OCI-M2 (cell line): ENCODE measurements around the gene PLXNA4.

ENCODE experiments used
- DNase-seq: peaks from one replicate; lab custom pipeline; 2025; ENCODE audit not compliant: unreplicated experiment; lab: John Stamatoyannopoulos, UW

PLXNA4 gene

DNA sequence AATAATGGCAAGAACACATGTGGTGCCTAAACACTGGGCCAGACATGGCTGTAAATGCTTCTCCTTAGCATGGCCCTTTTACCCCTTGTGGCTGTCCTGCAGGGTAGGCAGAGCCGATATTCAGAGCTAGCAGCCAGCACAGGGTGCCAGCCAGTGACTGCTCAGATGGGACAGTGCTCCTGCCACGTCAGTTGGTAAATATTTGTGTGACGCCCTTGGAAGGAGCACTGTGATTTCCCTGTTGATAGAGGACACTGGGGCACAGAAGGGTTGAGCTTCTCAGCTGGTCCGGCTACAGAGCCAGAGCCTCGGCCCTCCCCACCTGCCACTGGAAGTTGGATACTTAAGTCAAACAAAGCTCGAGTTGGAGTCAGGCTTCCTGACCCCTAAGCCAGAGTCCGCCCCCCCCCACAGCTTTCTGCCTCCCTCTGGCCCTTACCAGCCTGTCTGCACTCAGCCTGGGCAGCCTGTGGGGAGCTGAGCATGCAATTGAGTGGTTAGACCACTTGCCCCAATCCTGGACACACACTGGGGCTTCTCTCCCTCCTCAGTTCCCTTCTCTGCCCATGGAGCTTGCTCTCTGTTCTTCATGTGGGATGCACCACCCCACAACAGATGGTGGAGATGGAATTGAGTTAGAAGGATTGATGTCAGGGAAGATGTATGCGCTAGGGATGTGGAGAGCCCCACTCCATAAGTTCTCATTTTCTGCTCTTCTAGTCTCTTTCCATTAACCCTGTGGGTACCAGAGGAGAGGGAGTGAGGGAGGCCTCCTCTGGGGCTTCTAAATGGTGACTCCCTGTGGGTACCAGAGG lies 350.8 kb downstream of the PLXNA4 start:
- no peak for DNase-seq

DNA sequence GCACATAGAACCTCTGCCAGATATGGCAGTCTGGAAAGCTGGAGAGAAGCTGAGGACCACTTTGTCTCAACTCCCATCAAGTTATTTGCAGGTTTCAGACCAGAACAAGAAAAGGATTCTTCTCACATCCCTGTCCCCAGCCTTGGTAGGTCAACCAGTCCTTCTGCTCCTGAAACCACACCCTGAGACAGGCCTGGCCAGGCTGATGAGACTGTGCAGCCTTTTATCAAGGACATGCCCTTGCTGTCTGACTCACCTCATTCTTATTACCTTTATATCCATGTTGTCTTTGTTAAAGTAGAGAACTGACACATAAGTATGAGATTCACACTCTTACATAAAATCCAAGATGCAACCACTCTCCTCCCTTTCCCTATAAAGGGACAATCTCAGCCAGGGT lies 354.9 kb downstream of the PLXNA4 start:
- DNase-seq, result no peak

DNA sequence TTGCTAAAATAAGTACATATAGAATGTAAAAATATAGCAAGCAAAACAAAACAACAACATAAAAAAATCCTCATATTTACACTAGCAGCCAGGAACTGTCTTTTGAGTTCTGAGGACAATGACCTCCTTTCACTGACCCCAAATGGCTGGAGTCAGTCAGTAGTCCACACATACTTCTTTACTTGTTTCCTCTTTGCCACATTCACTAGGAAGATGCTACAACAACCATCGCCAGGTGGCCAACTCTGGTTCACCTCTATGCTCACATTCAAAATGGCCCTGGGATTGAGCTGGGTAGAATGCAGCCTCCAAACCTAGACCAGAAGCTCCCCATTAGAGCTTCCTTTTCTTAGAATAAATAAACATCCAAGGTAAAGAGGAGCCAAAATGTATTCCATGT lies 356.2 kb downstream of the PLXNA4 start:
- DNase-seq, result no peak

DNA sequence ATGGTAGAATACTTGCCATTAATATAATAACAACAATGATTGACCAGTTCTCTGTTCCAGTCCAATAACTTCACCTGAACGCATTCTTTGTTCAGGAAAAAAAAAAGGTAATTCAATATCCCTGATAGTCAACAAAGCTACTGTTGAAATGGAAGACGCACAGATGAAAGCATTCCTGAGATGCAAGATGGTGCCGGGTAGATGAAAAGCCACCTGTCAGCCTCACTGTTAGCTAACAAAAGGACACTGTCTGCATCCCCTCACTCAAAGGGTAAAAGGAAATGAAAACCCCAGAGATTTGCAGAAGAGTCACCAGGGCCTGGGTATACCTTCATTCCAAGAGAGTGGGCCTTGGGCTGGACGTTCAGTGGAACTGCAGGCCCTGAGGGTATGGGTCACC lies 357.4 kb downstream of the PLXNA4 start:
- DNase-seq, result no peak

DNA sequence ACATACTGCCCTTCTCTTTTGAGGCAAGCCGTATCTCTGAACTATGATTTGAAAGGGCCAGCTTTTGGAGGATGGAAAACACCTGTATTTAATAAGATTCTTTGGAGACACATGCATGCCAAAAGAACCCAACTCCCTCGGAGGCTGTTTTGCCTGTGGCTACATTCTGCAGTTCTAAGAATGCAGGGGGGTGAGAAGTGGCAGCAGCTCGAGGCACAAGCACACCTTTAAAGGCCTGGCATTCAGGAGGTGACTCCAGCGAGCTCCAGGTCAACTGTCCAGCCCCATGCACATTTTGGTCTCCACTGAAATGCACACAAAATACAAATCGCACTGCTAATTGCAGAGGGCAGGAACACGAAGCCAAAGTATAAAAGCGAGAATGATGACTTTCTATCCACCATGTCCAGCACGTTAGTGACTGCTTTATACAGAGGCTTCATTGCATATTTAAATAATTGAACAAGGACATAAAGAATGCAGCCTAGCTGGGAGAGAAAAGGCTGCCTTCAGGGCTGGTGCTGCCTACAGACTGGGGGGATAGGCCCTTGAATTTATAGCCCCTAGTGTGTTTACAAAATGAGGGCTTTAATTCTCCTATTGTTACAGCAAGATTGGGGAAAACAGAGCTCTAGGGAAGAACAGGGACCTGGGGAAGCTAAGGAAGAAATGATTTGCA lies 359.3 kb downstream of the PLXNA4 start:
- no peak for DNase-seq

DNA sequence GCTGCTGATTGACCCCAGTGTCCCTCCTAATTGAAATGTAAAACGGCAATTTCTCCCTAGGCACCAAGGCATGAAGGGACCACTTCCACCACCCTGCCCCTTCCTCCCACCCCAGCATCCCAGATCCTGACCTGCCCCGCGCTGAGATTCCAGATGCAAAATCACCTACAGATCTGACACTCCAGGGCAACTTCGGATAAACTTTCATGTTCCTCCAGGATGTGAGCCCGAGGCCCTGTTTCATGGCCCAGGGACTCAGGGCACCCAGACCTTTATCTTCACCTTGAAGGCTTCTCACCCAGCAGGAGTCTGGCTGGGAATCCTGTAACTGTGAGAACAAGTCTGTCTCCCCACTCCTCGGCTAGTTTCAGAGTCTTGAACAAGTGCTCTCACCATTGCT lies 361.8 kb downstream of the PLXNA4 start:
- DNase-seq, result no peak

DNA sequence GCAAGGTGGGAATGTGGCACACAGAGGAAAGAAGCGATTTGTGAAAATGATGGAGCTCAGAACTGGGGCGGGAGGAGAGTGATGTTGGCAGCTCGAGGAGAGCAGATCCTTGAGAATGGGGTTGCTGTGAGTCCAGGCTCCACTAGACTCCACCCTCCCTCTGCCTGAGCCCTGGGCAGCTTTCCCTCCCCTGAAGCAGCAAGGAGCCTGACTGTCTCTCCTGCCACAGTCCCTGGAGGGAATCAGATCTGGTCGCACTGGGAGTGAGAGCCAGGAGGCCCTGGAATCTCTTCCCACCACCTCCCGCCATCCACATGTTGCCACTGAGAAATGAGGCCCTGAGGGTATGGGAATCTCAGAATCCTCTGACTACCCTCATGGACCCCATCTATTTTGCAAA lies 362.7 kb downstream of the PLXNA4 start:
- no peak for DNase-seq

DNA sequence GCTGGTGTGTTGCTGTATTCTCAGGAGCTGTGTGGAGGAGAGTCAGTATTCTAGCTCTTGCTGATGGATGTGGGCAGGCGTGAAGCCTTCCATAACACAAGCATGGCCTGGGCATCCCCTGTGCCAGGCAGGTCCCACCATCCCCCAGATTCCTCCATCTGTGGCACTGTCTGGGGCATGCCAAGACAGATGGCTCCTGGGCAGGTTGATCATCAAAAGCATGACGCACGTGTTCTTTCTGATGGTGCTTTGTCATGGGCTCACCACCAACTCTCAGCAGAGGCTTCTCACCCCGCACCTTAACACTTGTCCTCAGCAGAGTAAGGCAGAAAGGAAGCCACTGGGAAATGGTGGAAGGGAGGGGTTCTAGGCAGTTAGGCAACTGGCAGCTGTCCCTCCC lies 364.3 kb downstream of the PLXNA4 start:
- DNase-seq, result no peak

DNA sequence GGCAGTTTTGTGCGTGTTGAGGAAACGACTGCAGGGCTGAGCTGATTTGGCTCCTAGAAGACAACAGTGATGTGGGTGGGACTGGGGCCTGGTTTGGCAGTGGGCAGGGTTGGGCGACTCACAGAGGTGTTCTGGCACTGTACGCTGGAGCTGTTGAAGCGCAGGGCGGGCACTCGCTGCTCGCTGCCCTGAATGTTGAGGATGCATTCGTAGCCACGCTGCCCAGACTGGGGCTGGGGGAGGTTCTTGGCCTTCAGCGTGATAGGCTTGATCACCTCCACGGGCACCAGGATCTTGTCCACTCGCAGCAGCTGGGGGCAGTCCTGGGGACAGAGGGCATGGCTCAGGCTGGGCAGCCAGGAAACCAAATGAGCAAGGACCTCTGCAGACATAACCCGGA lies 365.4 kb downstream of the PLXNA4 start:
- DNase-seq, result no peak

DNA sequence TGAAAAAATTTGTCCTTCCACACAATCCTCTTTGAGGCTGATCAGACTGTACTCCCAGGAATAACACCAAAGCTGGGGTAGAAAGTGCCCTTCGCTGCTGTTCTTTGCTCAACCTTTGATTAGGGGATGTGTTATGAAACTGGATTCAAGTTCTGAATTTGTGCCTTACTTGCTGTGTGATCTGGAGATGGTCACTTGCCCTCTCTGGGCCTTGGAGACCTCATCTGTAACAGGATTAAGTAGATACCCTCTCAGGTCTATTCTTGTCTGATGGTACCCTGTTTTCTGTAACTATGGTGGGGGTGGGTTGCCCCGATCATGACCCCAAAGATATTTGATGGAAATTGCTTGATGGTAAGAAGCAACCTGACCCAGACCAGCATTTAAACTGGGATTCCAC lies 368.5 kb downstream of the PLXNA4 start:
- no peak for DNase-seq

DNA sequence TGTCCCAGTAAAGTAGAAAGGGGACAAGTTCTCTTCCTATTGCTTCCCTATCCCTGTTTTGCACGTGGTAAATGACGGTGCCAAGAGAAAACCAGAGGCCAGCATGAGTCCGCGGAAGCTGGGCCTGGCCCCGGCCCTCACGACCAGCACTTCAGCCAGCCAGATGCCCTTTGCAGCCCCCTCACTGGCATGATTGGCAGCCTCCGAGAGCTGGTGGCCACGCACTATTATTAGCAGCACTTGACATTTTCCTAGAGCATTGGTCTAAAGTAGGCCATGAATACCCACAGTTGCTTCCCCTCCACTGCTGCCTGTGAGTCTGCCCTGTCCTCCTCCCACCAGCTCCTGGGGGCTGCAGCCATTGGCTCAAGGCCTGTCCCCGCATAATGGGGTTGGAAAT lies 369.1 kb downstream of the PLXNA4 start:
- DNase-seq, result no peak

DNA sequence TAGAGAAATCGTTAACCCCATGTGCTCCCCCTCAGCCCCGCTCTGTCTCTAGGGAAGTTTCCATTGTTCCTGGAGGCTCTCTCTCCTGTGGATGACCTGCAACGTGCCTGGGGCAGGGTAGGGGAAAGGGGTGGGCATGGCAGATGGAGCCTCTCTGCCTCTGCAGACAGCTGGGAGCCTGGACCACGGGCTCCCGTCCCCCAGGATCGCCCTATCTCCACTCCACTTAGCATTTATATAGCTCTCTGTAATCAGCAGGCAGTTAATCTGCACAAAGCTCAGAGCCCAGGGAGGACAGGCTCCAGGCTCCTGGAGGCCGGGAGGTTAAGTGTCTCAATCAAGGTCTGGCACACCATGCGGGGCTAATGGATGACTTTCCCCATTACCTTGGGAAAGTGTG lies 369.7 kb downstream of the PLXNA4 start:
- DNase-seq, result no peak

DNA sequence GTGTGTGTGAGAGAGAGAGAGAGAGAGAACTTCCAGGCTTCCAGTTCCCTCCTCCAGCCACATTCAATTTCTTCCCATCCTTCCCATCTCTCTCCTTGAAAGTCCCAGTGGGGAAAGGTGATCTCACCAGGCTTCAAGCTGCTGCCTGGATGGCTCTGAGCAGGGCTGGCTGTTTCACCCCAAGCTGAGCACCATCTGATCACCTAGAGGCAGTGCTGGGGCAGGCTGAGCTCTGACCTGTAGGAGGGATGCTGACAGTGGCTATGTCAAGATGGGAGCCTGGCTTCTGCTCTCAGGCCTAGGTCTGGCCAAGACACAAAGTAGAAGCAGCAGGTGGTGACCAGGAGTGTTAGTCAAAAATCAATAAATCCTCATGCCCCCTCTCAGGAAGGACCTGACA lies 370.8 kb downstream of the PLXNA4 start:
- no peak for DNase-seq

DNA sequence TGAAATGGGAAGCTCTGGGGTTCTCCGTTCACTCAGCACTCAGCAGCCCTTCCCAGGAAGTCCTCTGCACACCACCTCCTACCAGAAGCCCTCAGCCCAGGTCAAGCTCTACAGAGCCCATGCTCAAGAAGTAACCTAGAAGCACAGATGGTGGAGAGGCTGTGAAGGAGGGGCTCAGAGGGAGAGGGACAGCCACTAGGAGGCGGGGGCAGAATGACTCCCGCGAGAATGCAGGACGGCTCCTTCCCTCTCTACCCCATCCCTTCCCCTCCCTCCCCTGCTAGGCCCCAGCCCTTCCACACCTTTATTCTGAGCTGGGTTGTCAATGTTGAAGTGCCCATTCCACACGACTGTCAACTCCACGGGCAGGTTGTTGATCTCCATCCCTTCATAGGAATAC lies 373.2 kb downstream of the PLXNA4 start:
- no peak for DNase-seq

DNA sequence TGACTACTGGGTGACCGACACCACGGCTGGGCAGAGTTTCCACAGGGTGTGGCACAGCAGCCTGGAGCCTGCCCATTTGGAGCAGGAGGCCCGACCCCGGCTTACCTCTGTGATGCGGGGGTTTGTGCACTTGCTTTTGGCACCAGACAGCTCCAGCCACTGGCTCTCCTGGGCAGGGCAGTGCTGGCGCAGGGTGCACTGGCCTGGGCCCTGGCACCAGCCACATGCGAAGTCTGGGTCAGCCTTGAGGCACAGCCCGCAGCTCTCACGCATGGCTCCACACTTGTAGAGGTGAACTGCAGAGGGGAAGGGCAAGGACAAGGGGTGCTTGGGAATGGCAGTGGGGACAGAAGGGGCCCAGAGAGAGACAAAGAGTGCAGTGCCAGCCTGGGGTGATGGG lies 373.7 kb downstream of the PLXNA4 start:
- DNase-seq, result no peak

DNA sequence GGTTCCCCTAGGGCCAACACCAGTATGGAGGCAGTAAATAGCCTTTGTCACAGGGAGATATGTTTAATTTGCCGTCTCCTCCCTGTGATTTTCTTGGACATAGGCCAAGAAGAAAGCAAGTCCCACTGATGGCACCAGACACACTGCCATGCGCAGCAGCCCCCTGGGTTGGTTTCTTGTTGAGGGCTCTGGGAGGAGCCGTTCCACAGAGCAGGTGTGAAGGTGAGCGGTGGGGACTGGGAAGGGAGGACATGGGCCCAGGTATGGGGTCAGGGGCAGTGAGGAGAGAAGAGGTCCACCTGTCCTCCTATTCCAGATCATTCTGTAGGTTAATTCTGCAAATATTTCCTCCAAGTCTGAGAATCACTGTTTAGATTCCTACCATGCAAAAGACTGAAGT lies 376.1 kb downstream of the PLXNA4 start:
- DNase-seq, result no peak

DNA sequence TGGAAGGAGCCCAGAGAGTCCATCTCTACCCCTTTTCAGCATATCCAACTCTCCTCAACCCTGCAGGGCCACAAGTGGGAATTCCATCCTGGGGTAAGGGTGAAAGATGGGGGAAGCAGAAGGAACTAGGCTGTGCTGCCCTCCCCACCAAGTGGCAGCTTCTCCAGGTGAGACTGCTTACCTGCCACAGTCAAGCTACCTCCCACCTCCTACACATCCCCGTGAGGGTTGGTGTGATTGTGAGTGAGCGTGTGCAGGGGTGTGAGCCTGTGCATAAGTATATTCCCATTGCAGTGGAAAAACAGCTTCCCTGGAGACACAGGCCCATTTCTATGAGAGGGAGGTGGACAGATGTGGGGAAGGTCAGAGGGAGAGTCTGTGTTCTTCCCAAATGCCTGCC lies 376.6 kb downstream of the PLXNA4 start:
- no peak for DNase-seq

DNA sequence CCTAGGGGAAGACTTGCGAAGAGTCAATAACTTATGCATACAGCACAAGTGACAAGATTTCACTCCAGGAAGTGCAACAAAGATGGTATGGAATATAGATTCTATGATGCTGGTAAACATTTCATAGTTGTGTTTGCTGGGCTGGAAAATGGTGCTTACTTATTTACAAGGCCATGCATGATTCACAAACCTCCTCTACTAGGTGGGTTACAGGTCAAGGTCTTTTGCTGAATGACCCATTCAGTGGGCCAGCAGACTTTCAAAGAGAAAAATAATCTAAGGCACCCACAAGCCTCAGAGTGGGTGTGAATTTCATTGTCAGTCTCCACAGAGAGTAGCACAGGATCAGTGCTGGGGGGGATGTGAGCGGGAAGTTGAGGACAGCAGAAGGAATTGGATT lies 378.5 kb downstream of the PLXNA4 start:
- DNase-seq, result no peak

DNA sequence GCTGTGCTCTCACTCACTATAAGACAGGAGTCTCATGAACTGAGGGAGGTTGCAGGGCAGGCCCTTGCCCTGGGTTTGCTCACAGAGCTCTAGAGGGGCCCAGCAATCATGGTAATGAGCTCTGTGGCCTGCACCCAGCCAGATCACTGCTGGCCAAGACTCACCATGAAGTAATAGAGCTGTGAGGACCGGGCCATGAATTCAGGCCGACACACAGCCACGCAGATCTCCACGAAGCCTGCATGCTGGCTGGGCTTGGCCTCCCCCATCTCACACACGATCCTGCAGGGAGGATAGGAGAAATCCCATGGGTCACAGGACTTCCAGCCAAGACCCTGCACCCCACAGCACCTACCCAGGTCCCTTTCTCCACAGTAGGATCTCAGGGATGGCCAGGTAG lies 382.4 kb downstream of the PLXNA4 start:
- no peak for DNase-seq

DNA sequence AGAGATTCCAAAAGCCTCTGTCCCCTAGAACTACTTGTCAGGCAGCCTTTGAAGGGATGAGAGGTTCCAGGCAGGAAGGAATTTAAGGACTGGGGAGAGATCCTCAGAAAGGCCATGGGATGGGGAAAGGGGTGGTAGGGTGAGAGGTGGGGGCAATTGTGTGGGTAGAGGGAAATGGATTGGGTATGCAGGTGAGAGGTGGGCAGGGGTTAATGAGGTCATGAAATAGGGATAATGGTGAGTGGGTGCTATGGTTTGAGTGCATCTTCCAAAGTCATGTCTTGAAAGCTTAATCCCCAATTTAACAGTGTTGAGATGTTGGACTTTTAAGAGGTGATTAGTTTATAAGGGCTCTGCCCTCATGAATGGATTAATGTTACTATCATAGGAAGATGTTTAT lies 383.5 kb downstream of the PLXNA4 start:
- DNase-seq, result no peak

DNA sequence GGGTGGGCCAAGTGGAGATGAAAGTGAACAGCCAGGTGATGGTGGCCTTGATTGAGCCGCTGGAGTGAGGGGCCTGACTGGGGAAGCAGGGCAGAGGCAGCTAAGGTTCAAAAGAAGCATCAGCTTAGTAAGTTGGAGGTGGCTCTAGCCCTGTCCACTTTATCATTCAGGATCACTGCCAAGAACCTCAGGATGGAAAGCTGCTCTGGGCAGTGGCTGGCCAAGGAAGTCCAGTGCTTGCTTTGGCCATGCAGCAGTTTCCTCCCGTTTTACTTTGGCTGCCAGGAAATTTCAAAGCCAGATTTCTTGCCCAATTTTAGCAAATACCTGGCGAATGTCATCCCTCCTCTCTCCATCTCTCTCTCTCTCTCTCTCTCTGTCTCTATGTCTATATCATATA lies 384.9 kb downstream of the PLXNA4 start:
- DNase-seq, result no peak

DNA sequence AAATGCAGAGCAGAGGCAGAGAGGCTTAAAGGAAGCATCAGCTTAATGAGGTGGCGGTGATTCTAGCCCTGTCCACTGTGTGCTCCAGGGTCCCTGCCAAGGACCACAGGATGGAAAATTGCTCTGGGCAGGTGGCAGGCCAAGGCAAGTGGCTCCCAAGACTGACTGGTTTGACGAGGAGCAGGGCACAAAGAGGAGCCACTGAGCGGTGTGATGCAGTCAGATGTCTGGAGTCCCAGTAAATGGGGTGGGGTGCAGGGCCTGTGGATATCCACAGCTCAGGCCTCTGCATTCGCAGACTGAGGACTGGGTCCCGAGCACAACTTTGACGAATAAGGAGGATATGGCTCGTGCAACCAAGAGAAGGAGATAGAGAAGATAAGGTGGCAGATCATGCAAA lies 385.6 kb downstream of the PLXNA4 start:
- DNase-seq, result no peak

DNA sequence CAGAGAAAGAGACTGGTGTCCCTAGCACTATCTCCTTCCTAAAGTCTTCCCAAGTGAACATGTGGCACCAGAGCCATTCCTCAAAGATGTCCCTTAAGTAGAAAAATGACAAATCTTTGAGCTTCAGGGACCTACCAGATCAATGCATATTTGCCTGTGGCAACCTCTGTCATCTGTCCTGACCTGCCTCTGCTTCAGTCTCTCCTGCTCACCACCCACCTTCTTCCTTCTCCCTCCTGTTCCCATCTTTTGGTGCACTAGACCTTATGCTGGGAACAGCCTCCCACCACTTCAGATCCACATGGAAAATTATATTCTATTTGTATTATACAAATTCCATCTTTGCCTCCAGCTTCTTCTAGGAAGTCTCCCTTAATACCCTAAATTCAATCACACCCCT lies 386.4 kb downstream of the PLXNA4 start:
- no peak for DNase-seq
